Progenitor cell of endocrine pancreas (in vitro differentiated cells): ENCODE results near the gene SETBP1. TPM values are rescaled to one million over a fixed set of nuclear protein-coding genes. Genes with fewer than 3 reads are reported as not detected.
A peak's percentile ranks its signal among the peaks of the same experiment; 100 is the strongest.

Source experiments
- DNase-seq: peaks from one replicate; pipeline ENCODE4 v3.0.0; 2021; ENCODE audit warnings: low spot score; ENCODE audit not compliant: unreplicated experiment
- H3K27ac Mint-ChIP-seq: 2 replicates; pipeline ENCODE4 v1.8.0; 2021; ENCODE audit warnings: mild to moderate bottlenecking, moderate library complexity, mixed read lengths
- H3K27me3 Mint-ChIP-seq: 2 replicates; pipeline ENCODE4 v1.8.0; 2021; ENCODE audit warnings: mixed read lengths
- H3K36me3 Mint-ChIP-seq: 2 replicates; pipeline ENCODE4 v1.8.0; 2022; ENCODE audit warnings: mixed read lengths; ENCODE audit not compliant: insufficient read depth
- H3K4me1 Mint-ChIP-seq: 2 replicates; pipeline ENCODE4 v1.8.0; 2021; ENCODE audit warnings: low read depth, mixed read lengths
- H3K4me3 Mint-ChIP-seq: 2 replicates; pipeline ENCODE4 v1.8.0; 2021; ENCODE audit warnings: low read depth, mild to moderate bottlenecking, moderate library complexity, mixed read lengths
- H3K9me3 Mint-ChIP-seq: 2 replicates; pipeline ENCODE4 v1.8.0; 2021; ENCODE audit warnings: low read depth, mixed read lengths
- CTCF ChIP-seq: fragments of 200-600 bp; sonication (generic); IDR thresholded peaks from one replicate; pipeline ENCODE4 v1.5.0; 2021; ENCODE audit warnings: antibody characterized with exemption, mild to moderate bottlenecking; ENCODE audit not compliant: unreplicated experiment
- total RNA-seq: library from RNA; stranded (reverse); gene quantifications from 2 replicates; pipeline ENCODE4 v1.2.1, GENCODE V29; 2021

SETBP1 gene
- total RNA-seq, 1 donor from 2014 or later, result 30.8 TPM

GRCh38 chr18:44837482-44838180, 156.9 kb downstream of the SETBP1 start:
- Mint-ChIP-seq H3K27me3 (no peaks in the 10 kb centered on the region), H3K4me1 (peaks cover 15% of the 10 kb centered on the region), H3K9me3 (no peaks in the 10 kb centered on the region), H3K4me3 (no peak overlapping the region), H3K36me3 (no peaks in the 10 kb centered on the region), H3K27ac (no peak overlapping the region)
- TF ChIP-seq CTCF, result no peak
- DNase-seq, result no peak

DNA sequence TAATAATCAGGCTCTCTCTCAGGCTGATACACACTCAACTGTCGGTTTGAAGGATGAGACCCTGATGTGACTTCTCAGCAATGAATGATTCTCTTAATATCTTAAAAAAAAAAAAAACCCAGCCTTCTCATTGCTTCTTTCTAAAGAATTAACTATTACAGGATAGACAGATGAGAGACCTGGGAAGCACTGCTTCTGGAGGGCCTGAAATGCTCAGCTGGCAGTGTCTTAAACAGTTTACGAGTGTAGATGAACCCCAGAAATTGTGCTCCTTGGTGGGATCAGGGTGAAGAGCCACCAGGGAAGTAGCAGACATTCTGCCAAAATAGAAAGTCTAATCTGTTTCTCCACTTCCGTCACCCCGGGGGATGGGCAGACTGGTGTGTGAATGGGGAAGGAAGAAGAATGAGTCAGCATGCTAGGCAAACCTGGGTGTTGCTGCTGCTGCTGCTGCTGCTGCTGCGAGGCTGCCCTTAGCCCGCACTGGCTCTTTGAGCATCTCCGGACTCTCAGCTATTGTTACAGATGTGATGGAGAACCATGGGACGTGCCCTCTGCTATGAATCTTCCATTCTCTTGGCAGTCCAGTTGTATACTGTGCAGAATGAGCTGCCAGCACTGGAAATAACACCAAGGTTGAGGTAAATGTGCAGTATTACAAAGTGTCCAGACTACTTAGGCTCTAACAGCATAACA, 158.4 kb downstream of the SETBP1 start:
- H3K9me3 Mint-ChIP-seq, result no peaks in the 10 kb centered on the region
- no peak overlapping the region for H3K4me3 Mint-ChIP-seq
- DNase-seq, result no peak
- no peaks in the 10 kb centered on the region for H3K27me3 Mint-ChIP-seq
- H3K27ac Mint-ChIP-seq, result peak overlapping the region; percentile 42
- H3K36me3 Mint-ChIP-seq, result no peaks in the 10 kb centered on the region
- no peak for TF ChIP-seq CTCF
- peaks cover 14% of the 10 kb centered on the region for H3K4me1 Mint-ChIP-seq

DNA sequence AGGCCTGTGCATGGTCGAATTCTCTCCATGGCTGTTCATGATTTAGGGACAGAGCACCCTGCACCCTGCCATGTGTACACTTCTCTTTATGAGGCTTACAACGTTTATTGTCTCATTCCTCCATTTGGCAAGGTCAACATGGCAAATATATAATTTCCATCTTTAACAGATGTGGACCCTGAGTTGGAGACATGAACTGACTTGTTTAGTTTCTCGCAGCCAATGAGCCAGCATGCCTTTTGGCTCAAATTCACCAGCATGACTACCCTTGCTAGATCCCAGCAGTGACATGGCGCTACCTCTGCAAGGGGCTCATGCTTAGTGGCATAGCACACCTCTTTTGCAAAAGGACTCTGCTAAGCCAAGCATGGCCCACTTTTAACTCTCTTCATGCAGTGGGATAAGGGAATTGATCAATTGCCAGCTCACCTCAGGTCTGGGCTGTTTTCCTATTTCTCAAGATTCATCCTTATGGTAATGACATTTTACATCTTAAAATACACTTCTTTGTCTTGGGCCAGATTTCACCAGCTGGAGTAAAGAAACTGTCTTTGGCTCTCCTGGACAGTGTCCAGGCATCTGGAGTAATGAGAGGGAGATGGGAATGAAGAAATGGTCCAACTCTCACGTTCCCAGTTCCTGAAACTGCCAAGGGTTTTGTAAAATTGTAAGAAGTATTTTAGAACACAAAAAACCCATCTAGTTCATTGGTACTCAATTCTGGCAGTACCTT, 159.5 kb downstream of the SETBP1 start:
- no peak for DNase-seq
- no peak overlapping the region for H3K4me3 Mint-ChIP-seq
- H3K36me3 Mint-ChIP-seq, result no peaks in the 10 kb centered on the region
- no peaks in the 10 kb centered on the region for H3K27me3 Mint-ChIP-seq
- H3K27ac Mint-ChIP-seq, result peak overlapping the region; percentile 21
- TF ChIP-seq CTCF, result no peak
- H3K9me3 Mint-ChIP-seq, result no peaks in the 10 kb centered on the region
- H3K4me1 Mint-ChIP-seq, result peaks cover 8% of the 10 kb centered on the region

DNA sequence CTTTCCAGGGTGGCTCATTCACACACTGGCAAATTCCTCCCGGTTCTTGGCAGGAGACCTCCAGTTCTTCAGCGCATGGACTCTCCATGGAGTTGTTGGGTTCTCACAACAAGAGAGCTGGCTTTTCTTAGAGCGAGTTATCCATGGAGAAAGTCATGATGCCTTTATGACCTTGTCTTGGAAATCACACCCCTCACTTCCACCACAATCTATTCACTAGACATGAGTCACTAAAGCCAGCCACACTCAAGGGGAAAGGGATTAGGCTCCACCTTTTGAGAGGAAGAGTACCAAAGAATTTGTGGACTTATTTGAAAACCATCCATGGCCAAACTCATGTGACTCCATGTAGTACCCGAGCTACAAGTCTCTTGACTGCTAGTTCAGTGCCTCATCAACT, 160.5 kb downstream of the SETBP1 start:
- H3K36me3 Mint-ChIP-seq, result no peaks in the 10 kb centered on the region
- no peak overlapping the region for H3K4me3 Mint-ChIP-seq
- no peak for DNase-seq
- no peak overlapping the region for H3K27ac Mint-ChIP-seq
- no peaks in the 10 kb centered on the region for H3K27me3 Mint-ChIP-seq
- H3K9me3 Mint-ChIP-seq, result no peaks in the 10 kb centered on the region
- peaks cover 8% of the 10 kb centered on the region for H3K4me1 Mint-ChIP-seq
- TF ChIP-seq CTCF, result no peak
